HG03558 (cell line): ENCODE measurements around the gene CDYL2.

ENCODE experiments used
- ATAC-seq: cut with Tn5 transposase; IDR thresholded peaks from one replicate; pipeline ENCODE4 v1.9.1; 2021; ENCODE audit warnings: moderate number of reproducible peaks; ENCODE audit not compliant: unreplicated experiment; ENCODE audit errors: extremely low read depth

CDYL2 gene

GRCh38 chr16:80570106-80570478 is 234.3 kb downstream of the CDYL2 start:
- no peak for ATAC-seq

DNA sequence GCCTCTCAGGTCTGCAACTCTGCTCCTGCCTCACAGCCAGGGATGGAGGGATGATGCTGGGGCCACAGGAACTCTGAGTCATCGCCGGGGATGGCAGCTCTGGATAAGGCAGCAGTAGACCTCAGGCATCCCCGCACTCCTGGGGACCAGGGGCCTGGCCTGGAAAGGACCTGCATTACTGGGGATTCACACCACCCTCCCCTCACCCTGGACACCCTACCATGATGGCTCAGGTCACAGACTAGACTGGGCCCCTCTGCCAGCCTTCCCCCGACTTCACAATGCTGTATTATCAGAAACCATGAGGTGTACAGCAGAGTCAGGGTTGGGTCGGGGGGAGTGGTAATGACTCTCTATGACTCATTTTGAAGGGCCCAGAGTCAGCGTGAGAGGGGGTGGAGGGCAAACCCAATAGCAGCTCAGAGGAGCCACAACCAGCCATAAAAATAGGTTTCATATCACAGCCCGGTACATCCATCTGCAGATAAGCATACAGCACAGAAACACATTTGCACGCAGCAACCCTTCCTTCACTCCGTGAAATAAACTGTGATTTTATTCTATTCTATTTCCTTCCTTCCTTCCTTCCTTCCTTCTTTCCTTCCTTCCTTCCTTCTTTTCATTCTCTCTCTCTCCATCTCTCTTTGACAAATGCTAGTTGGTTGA is 234.8 kb downstream of the CDYL2 start:
- no peak for ATAC-seq

DNA sequence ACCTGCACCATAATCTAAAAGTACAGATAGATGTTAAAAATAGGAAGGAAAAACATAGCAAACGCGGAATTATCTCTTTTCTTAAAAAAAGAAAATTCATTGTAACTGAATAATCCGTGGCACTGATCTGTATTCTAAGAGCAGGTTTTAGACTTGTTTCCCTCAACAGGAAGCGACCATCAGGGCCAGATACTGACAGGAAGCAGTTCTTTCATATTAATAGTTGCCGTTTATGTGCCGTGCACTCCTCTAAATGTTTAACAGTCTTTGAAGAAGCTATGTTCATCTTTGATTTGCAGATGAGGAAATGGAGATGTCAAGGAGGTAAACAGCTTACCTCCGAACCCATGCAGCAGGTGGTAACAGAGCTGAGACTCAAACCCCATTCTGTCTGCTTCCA is 240.0 kb downstream of the CDYL2 start:
- no peak for ATAC-seq

DNA sequence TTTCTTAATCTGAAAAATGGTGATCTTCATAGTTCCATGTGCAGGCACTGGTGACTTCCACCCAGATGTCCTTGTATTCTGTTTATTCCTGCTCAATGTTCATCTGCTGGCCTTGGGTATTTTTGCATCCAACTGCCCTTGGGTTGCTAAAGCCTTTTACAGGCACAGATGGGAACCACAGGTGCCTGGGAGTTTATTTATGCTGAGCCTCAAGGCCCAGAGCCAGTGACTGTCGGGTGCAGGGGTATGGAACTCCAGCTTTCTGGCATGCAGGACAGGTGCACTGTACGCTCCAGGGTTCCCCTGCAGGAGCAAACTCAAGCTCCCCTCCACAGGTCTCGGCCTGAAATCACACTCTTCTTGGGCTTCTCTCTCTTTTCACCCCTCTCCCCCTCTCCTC is 241.3 kb downstream of the CDYL2 start:
- ATAC-seq = no peak

DNA sequence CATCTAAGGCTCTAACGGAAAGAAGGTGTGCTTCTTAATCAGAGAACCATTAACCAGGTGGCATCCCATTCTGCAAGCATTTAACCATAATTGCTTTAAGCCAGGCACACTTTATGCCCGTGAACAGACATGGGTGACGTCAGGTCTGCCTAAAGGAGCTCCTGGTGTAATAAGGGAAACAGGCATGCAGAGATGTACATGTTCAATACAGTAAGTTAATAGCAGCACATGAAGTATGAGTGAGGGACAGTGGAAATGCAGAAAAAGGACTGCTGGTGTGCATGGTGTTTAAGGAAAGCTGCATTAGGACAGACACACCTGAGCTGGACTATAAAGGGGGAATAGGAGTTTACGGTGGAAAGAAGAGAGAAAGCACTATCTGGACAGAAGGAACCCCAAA is 245.0 kb downstream of the CDYL2 start:
- no peak for ATAC-seq

- no peak for ATAC-seq
Observed at GRCh38 chr16:80557037-80557436, 247.4 kb downstream of the CDYL2 start.

DNA sequence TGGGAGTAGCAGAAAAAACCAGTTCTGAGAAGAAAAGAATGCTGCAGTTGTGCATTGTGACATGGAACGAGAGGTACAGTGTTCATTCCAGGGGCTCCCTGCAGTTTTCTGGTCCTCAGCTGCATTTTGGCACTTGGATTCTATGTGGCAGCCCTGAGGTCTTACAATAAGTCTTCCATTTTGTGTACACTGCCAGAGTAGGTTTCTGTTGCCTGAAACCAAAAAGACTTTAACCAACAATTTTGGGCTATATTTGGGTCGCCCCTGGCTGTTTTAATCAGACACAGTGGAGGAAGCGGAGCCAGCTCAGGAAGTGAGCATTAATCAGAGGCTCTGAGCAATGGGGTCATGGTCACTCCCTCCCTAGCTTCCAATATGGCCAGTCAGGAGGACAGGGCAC is 247.9 kb downstream of the CDYL2 start:
- ATAC-seq = no peak

DNA sequence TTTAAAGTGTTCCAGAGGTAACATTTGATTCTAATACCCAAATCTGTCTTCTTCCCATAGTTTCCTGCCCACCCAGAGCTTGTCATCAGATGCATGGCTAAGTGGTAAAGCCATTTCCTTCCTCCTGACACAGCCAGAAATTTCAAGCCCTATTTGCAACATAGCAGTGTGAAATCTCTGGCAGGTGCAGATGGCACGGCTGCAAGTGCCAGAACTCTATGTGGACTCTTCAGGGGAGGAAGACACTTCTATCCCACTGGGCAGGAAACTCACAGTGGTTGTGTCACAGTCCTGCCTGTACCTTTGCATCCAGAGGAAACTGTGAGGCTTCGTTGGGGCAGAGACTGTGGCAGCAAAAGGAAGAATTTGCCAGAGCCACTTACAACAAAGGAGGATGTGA is 250.4 kb downstream of the CDYL2 start:
- ATAC-seq = no peak

DNA sequence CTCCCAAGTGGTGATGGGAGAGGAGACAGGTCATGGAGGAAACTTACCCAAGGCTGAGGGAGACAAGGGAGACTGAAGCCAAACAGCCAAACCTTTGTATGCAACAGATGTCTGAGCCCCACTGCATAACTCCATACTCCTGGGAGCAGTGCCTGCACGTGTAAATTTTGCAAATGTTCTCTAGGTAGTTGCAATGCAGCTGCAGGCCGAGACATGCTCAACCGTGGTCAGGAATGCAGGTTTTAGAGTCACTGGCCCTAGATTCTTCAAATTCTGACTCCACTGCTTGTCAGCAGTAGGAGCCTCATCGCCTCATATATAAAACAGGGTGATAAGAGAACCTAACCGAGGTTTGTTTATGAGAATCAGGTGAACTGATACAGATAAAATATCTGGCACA is 252.1 kb downstream of the CDYL2 start:
- ATAC-seq = no peak
